Chondrocyte (in vitro differentiated cells): ENCODE results near the gene CALN1. TPM values are rescaled to one million over a fixed set of nuclear protein-coding genes. Genes with fewer than 3 reads are reported as not detected.

Source experiments
- DNase-seq: peaks from one replicate; pipeline ENCODE4 v3.0.0; 2021; ENCODE audit warnings: mixed read lengths, low spot score
- H3K27ac Mint-ChIP-seq: one replicate; pipeline ENCODE4 v1.8.0; 2021; ENCODE audit warnings: mild to moderate bottlenecking, moderate library complexity, mixed read lengths; ENCODE audit not compliant: unreplicated experiment
- H3K27me3 Mint-ChIP-seq: 2 replicates; pipeline ENCODE4 v1.8.0; 2021; ENCODE audit warnings: low read depth, mixed read lengths
- H3K36me3 Mint-ChIP-seq: 2 replicates; pipeline ENCODE4 v1.8.0; 2021; ENCODE audit warnings: low read depth, mixed read lengths
- H3K4me1 Mint-ChIP-seq: 2 replicates; pipeline ENCODE4 v1.8.0; 2021; ENCODE audit warnings: low read depth, mild to moderate bottlenecking, mixed read lengths
- H3K4me3 Mint-ChIP-seq: one replicate; pipeline ENCODE4 v1.8.0; 2021; ENCODE audit warnings: mild to moderate bottlenecking, moderate library complexity, mixed read lengths; ENCODE audit not compliant: unreplicated experiment
- H3K9me3 Mint-ChIP-seq: 2 replicates; pipeline ENCODE4 v1.8.0; 2021; ENCODE audit warnings: low read depth, mixed read lengths
- total RNA-seq: library from RNA; stranded (reverse); gene quantifications from 3 replicates; pipeline ENCODE4 v1.2.1, GENCODE V29; 2021
- TF ChIP-seq, protein P1 (sequence below): fragments of 200-600 bp; sonication (generic); IDR thresholded peaks from 2 replicates; pipeline ENCODE4 v1.5.0; 2021; ENCODE audit warnings: antibody characterized with exemption, mild to moderate bottlenecking, moderate library complexity

The CALN1 gene
- total RNA-seq, 1 donor from 2014 or later, result not detected

DNA sequence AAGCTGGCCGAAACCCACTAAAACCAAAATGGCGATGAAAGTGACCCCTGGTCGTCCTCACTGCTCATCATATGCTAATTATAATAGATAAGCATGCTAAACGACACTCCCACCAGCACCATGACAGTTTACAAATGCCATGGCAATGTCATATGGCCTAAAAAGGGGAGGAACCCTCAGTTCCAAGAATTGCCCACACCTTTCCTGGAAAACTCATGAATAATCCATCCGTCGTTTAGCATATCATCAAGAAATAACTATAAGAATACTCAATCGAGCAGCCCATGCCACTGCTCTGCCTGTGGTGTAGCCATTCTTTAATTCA lies 422.0 kb downstream of the CALN1 start:
- TF ChIP-seq, protein P1, sequence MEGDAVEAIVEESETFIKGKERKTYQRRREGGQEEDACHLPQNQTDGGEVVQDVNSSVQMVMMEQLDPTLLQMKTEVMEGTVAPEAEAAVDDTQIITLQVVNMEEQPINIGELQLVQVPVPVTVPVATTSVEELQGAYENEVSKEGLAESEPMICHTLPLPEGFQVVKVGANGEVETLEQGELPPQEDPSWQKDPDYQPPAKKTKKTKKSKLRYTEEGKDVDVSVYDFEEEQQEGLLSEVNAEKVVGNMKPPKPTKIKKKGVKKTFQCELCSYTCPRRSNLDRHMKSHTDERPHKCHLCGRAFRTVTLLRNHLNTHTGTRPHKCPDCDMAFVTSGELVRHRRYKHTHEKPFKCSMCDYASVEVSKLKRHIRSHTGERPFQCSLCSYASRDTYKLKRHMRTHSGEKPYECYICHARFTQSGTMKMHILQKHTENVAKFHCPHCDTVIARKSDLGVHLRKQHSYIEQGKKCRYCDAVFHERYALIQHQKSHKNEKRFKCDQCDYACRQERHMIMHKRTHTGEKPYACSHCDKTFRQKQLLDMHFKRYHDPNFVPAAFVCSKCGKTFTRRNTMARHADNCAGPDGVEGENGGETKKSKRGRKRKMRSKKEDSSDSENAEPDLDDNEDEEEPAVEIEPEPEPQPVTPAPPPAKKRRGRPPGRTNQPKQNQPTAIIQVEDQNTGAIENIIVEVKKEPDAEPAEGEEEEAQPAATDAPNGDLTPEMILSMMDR, result no peak
- no peak overlapping the region for H3K4me3 Mint-ChIP-seq
- no peak for DNase-seq
- H3K36me3 Mint-ChIP-seq, result no peaks in the 10 kb centered on the region
- H3K27me3 Mint-ChIP-seq, result no peaks in the 10 kb centered on the region
- no peak overlapping the region for H3K27ac Mint-ChIP-seq
- H3K9me3 Mint-ChIP-seq, result no peaks in the 10 kb centered on the region
- H3K4me1 Mint-ChIP-seq, result no peaks in the 10 kb centered on the region

DNA sequence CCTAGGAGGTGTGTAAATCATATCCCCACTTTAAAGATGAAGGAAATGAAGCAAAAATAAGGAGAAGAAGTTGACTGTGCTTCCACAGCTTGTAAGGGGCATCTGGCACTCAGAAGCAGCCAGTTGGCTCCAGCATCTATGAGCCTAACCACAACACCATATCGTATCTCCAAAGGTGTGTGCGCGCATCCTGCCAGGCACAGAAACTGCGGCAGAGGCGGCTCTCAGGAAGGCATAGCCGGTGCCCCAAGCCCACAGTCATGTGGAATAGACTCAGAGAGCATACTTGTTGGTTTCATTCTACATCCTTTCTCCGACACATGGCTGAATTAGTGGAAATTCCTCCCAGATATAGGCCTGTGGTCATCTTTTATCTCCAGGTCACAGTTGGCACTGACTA lies 423.9 kb downstream of the CALN1 start:
- TF ChIP-seq, protein P1, result no peak
- Mint-ChIP-seq H3K27me3 (no peaks in the 10 kb centered on the region), H3K9me3 (no peaks in the 10 kb centered on the region), H3K4me3 (no peak overlapping the region), H3K36me3 (no peaks in the 10 kb centered on the region), H3K27ac (no peak overlapping the region), H3K4me1 (no peaks in the 10 kb centered on the region)
- DNase-seq, result no peak

DNA sequence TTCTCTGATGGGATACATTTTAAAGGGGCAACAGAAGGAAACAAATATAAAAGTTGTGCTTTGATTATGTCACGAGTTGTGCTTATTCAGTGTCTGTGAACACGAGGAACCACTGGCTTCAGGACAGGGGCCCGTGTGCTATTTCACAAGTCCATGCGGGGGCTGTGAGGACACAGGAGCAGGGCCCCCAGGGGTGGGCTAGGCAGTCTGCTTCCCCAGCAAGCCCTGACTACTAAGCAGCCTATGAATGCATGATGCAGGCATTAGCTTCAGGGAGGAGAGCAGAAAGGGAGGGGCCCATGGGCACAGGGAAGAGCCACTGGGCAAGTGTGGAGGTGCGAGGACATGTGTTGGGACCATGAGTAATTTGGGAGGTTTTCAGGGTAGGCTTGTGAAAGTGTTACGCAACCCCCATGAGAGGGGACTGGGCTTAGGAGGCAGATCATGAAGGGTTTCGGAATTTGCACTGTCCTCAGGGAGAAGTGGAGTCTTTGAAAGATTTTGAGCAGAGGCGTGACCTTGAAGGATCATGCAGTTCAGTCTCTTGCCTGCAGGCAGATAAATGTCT lies 424.9 kb downstream of the CALN1 start:
- TF ChIP-seq, protein P1, result no peak
- Mint-ChIP-seq H3K27ac (no peak overlapping the region), H3K4me1 (no peaks in the 10 kb centered on the region), H3K4me3 (no peak overlapping the region), H3K36me3 (no peaks in the 10 kb centered on the region), H3K27me3 (no peaks in the 10 kb centered on the region), H3K9me3 (no peaks in the 10 kb centered on the region)
- DNase-seq, result no peak

- Mint-ChIP-seq H3K27me3 (peaks cover 2% of the 10 kb centered on the region), H3K27ac (no peak overlapping the region), H3K4me3 (no peak overlapping the region), H3K36me3 (no peaks in the 10 kb centered on the region), H3K4me1 (no peaks in the 10 kb centered on the region), H3K9me3 (no peaks in the 10 kb centered on the region)
- TF ChIP-seq, protein P1, result no peak
- no peak for DNase-seq
Observed at GRCh38 chr7:71984348-71984747, 427.8 kb downstream of the CALN1 start.

- Mint-ChIP-seq H3K27ac (no peak overlapping the region), H3K36me3 (no peaks in the 10 kb centered on the region), H3K4me3 (no peak overlapping the region), H3K4me1 (no peaks in the 10 kb centered on the region), H3K27me3 (peaks cover 2% of the 10 kb centered on the region), H3K9me3 (no peaks in the 10 kb centered on the region)
- TF ChIP-seq, protein P1, result no peak
- no peak for DNase-seq
Observed at GRCh38 chr7:71982851-71983250, 429.3 kb downstream of the CALN1 start.
